ENCODE results near the gene MGAT1.

- TF ChIP-seq, protein P1, sequence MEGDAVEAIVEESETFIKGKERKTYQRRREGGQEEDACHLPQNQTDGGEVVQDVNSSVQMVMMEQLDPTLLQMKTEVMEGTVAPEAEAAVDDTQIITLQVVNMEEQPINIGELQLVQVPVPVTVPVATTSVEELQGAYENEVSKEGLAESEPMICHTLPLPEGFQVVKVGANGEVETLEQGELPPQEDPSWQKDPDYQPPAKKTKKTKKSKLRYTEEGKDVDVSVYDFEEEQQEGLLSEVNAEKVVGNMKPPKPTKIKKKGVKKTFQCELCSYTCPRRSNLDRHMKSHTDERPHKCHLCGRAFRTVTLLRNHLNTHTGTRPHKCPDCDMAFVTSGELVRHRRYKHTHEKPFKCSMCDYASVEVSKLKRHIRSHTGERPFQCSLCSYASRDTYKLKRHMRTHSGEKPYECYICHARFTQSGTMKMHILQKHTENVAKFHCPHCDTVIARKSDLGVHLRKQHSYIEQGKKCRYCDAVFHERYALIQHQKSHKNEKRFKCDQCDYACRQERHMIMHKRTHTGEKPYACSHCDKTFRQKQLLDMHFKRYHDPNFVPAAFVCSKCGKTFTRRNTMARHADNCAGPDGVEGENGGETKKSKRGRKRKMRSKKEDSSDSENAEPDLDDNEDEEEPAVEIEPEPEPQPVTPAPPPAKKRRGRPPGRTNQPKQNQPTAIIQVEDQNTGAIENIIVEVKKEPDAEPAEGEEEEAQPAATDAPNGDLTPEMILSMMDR (conservative IDR thresholded peaks at IDR 0.05 in 1 of 2, IDR thresholded peaks at IDR 0.05 in 1 of 2; ENCODE audit: extremely low read depth in 1 of 2, insufficient read depth in 1 of 2, low read depth in 1 of 2, low read length in 2 of 2), result no peak
- TF ChIP-seq EZH2 (IDR thresholded peaks at IDR 0.05; ENCODE audit: borderline replicate concordance, low read length), result no peak
These were observed 23.3 kb upstream of the MGAT1 start for GRCh38 chr5:180825768-180826525.

Measured in mammary epithelial cell (primary cell).